Iris pigment epithelial cell (primary cell): Measurements from ENCODE around the gene INTU.

Experiments
- DNase-seq: peaks from one replicate; pipeline ENCODE4 v3.0.0-alpha.2; 2011; ENCODE audit warnings: low read depth

Gene INTU

DNA sequence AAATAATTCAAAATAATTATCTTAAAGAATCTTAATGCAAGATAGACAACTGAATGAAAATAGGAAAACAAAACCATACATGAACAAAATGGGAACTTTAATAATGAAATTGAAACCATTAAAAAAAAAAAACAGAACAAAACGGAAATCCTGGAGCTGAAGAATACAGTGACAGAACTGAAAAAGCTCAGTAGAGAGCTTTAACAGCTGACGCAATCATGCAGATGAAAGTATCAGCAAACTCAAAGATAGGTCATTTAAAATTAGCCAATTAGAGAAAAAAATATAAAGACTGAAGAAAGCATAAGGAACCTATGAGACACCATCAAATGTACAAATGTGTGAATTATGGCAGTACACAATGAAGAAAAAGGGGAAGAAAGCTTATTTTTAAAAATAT, 116.2 kb downstream of the INTU start:
- no peak for DNase-seq

DNA sequence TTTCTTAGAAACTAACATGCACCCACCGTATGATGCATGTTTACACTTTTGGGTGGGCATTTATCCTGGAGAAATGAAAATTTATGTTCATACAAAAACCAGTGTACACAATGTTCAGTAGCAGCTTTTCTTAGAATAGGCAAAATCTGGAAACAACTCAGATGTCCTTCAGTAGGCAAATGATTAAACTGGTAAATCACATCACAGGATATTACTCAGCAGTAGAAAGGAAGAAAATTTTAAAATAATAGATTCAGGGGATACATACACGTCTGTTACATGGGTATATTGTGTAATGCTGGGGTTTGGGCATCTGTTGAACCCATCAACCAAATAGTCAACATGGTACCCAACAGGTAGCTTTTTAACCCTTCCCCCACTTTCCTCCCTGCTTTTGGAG, 124.1 kb downstream of the INTU start:
- no peak for DNase-seq

DNA sequence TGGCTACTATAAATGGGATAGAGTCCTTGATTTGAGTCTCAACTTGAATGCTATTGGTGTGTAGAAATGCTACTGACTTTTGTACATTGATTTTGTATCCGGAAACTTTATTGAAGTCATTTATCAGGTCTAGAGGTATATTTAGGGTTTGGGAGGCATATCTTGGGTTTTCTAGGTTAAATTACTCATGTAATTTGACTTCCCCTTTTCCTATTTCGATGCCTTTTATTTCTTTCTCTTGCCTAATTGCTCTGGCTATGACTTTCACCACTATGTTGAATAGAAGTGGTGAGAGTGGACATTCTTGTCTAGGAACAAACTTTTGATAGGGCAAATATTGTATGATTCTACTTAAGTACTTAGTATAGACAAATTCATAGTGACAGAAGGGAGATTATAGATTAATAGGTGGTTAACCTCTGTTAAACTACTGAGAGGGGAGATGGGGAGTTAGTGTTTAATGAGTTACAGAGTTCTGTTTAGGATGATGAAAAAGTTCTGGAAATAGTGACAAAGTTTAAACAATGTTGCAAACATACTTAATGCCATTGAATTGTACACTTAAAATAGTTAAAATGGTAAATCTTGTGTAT, 126.6 kb downstream of the INTU start:
- no peak for DNase-seq

DNA sequence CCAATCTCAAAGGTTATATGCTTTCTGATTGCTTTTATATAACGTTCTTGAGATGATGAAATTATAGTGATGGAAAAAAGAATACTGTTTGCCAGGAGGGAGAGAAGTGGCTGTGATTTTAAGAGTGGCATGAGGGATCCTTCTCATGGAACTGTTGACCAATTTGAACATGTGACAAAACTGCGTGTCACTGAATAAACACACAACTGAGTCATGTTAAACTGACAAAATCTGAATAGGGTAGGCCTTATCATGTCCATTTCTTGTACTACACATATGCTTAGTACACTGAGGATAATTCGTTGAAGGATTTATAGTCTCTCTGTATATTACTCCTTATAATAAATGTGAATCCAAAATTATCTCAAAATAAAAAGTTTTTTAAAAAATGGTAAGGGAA, 127.1 kb downstream of the INTU start:
- no peak for DNase-seq

DNA sequence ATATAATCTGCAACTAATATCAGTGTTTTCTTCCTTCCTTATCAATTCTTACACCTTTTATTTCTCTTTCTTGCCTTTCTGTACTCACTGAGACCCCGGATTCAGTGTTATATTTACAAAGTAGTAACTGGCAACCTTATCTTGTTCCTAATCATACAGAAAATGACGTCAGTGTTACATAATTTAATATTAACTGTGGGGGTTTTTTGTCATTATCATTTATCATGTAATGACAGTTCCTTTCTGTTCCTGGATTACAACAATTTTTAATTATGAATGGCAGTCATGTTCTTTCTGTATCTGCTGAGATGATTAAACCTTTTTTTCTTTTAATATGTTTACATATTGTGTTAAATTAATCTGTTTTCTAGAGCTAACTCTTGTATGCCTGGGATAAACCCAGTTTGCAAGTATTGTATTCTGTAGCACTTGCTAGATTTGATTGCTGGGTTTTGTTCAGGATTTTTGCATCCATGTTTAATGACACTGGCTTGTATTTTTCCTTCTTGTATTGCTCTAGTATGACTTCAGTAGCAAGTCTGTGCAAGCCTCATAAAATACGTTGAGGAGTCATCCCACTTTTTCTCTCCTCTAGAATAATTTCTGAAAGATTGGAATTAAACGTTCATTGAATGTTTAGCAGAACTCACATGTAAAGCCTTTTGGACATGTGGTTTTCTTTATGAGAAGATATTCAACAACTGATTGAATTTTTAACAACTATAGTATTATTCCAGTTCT, 138.9 kb downstream of the INTU start:
- DNase-seq = no peak

DNA sequence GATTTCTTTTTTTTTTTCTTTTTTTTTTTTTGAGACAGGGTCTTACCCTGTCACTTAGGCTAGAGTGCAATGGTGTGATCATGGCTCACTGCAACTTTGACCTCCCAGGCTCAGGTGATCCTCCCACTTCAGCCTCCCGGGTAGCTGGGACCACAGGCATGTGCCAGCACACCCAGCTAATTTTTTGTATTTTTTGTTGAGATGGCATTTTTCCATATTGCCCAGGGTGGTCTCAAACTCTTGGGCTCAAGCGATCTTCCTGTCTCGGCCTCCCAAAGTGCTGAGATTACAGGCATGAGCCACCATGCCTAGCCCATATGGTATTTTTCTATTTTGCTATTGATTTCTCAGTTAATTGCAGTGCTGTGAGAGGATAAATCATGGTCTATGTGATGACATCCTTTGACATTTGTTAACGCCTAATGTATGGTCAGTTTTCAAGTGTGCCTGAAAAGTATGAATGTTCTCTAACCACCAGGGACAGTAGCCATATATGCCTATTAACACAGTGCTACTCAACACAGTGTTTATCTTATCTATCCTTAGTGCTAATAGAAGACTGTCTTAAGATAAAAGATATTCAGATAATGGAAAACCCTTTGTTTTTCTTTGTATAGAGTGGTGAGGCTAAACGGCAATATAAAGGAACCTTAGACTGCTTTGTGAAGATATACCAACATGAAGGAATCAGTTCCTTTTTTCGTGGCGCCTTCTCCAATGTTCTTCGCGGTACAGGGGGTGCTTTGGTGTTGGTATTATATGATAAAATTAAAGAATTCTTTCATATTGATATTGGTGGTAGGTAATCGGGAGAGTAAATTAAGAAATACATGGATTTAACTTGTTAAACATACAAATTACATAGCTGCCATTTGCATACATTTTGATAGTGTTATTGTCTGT, 140.3 kb downstream of the INTU start:
- DNase-seq = no peak

DNA sequence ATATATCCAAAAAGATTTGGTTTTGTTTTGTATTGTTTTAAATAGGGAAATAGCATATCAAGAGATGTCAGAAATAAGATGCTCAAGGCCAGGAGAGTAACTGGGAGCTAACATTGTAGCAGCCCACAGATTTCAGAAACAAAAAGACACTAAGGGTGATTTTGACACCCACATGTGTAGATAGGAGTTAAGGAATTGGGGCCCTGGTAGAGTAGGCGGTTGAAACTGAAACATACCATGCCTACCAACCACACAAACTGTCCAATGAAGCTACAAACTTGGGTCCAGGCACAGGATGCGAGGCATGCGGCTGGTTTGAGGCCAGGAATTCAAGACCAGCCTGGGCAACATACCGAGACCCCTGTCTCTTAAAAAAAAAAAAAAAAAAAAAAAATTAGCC, 143.1 kb downstream of the INTU start:
- DNase-seq = no peak
